CD4-positive, alpha-beta T cell (primary cell): ENCODE measurements around the gene FAM222B. TPM values are rescaled to one million over a fixed set of nuclear protein-coding genes. Genes with fewer than 3 reads are reported as not detected.
A peak's percentile ranks its signal among the peaks of the same experiment; 100 is the strongest.

Source experiments
- ATAC-seq: fragments of 200-7000 bp; cut with Tn5 transposase; one replicate; pipeline ENCODE4 v1.10.0; 2022; ENCODE audit warnings: mild to moderate bottlenecking; ENCODE audit not compliant: poor library complexity
- CTCF ChIA-PET: fragments of 350-600 bp; sonication (Branson Sonifier 250); formaldehyde crosslinking; loops from one replicate; lab custom pipeline; 2021; ENCODE audit warnings: antibody characterized with exemption, inconsistent platforms; lab: Charles Lee
- POLR2A ChIA-PET: fragments of 350-600 bp; sonication (Branson Sonifier 250); formaldehyde crosslinking; loops from one replicate; lab custom pipeline; 2021; ENCODE audit warnings: antibody characterized with exemption, inconsistent platforms; lab: Charles Lee
- DNase-seq, 14 experiments: peaks; one replicate each; pipeline ENCODE4 v3.0.0-alpha.2; 2013 to 2020; ENCODE audit warnings: mixed read lengths in 2 of 14
- H3K27ac ChIP-seq, 2 donors: one replicate each; pipeline versions ENCODE4 v1.5.1 to v1.7.0; 2013; ENCODE audit warnings: low read length in 2 of 2, low read depth in 1 of 2, mild to moderate bottlenecking in 1 of 2
- H3K27me3 ChIP-seq, 2 experiments: 1 replicate in 1 of 2; 2 replicates in 1 of 2; pipeline versions ENCODE4 v1.6.1 to v1.7.0; 2013; ENCODE audit warnings: low read length in 2 of 2, control low read depth in 1 of 2, mild to moderate bottlenecking in 1 of 2, moderate library complexity in 1 of 2; ENCODE audit not compliant: insufficient read depth in 2 of 2, control insufficient read depth in 1 of 2
- H3K36me3 ChIP-seq: one replicate; pipeline ENCODE4 v1.6.1; 2013; ENCODE audit warnings: low read length, control low read depth; ENCODE audit not compliant: insufficient read depth
- H3K4me1 ChIP-seq: one replicate; pipeline ENCODE4 v1.6.1; 2013; ENCODE audit warnings: low read length, control low read depth; ENCODE audit not compliant: insufficient read depth
- H3K4me3 ChIP-seq: one replicate; pipeline ENCODE4 v1.5.1; 2013; ENCODE audit warnings: mild to moderate bottlenecking, low read length, moderate library complexity
- H3K9me3 ChIP-seq, 2 experiments: 1 replicate in 1 of 2; 2 replicates in 1 of 2; pipeline versions ENCODE4 v1.6.1 to v1.7.0; 2013; ENCODE audit warnings: low read length in 2 of 2, mild to moderate bottlenecking in 2 of 2, control low read depth in 1 of 2, moderate library complexity in 1 of 2; ENCODE audit not compliant: control insufficient read depth in 1 of 2, insufficient read depth in 1 of 2
- H3K27ac Mint-ChIP-seq: one replicate; pipeline ENCODE4 v1.8.0; 2020; ENCODE audit warnings: mixed read lengths
- H3K27me3 Mint-ChIP-seq: one replicate; pipeline ENCODE4 v1.8.0; 2021; ENCODE audit warnings: mixed read lengths
- H3K36me3 Mint-ChIP-seq: one replicate; pipeline ENCODE4 v1.8.0; 2021; ENCODE audit warnings: low read depth, mixed read lengths
- H3K4me1 Mint-ChIP-seq: one replicate; pipeline ENCODE4 v1.8.0; 2021; ENCODE audit warnings: low read depth, mixed read lengths
- H3K4me3 Mint-ChIP-seq: one replicate; pipeline ENCODE4 v1.8.0; 2020; ENCODE audit warnings: mild to moderate bottlenecking, mixed read lengths
- H3K9me3 Mint-ChIP-seq: one replicate; pipeline ENCODE4 v1.8.0; 2020; ENCODE audit warnings: mixed read lengths
- CTCF ChIP-seq: fragments of 200-600 bp; IDR thresholded peaks from one replicate; pipeline ENCODE4 v1.8.0; 2022; ENCODE audit warnings: antibody characterized with exemption, mild to moderate bottlenecking
- intact Hi-C, 2 experiments: fragments of 100-400 bp; cut with DNase I in 1 of 2; cut with micrococcal nuclease in 1 of 2; formaldehyde crosslinking; loops; one replicate each; pipeline versions ENCODE4 v1.15.1 to v1.9.0; 2023 to 2025; cut with DNase I, micrococcal nuclease
- total RNA-seq, 174 experiments: library from RNA in 2 of 174; stranded (reverse) in 2 of 174; gene quantifications; one replicate each; pipeline ENCODE4 v1.2.3 and lab custom pipeline; 2021 to 2026

The FAM222B gene
- total RNA-seq, 2 experiments from 2014 or later, result 17.3 to 17.5 TPM

- peaks cover 42% of the 10 kb centered on the region for H3K4me1 Mint-ChIP-seq
- Histone ChIP-seq H3K36me3 (no peaks in the 10 kb centered on the region), H3K27ac (peak overlapping the region; percentile 91 to 93), H3K4me3 (peak overlapping the region; percentile 78), H3K27me3 (no peaks in the 10 kb centered on the region), H3K9me3 (no peaks in the 10 kb centered on the region), H3K4me1 (peaks cover 15% of the 10 kb centered on the region)
- ATAC-seq (peak; percentile 73), DNase-seq (peak in 4 of 14 experiments; percentile 43 to 87 (median 66))
- no peaks in the 10 kb centered on the region for H3K9me3 Mint-ChIP-seq
- H3K36me3 Mint-ChIP-seq, result peaks cover 23% of the 10 kb centered on the region
- H3K4me3 Mint-ChIP-seq, result peak overlapping the region; percentile 92
- POLR2A ChIA-PET, result interaction anchor here (0.6 to 2.0 kb wide), 8 partner anchors 10 to 151 kb away, joined by 3 to 14 read pairs (median 6); partner anchors contain the start of genes FAM222B, RPL23A, SDF2 and SUPT6H
- CTCF ChIA-PET, result interaction anchor here (0.6 to 3.0 kb wide), 6 partner anchors 21 to 90 kb away, joined by 3 to 16 read pairs (median 6); partner anchors contain the start of genes DHRS13, FAM222B and TLCD1
- no peaks in the 10 kb centered on the region for H3K27me3 Mint-ChIP-seq
- peak overlapping the region; percentile 90 for H3K27ac Mint-ChIP-seq
- intact Hi-C loops, result loop anchor here (1.0 to 5.0 kb wide), 8 partner anchors 29 to 166 kb away; partner anchors contain the start of genes BLTP2 (in 1 of the 2), DHRS13 (in 1 of the 2), ERAL1 (in 1 of the 2) and FAM222B (in 1 of the 2)
- no peak for TF ChIP-seq CTCF
Observed at GRCh38 chr17:28812748-28813377, 29.7 kb downstream of the FAM222B start.

GRCh38 chr17:28812091-28812747 is 30.4 kb downstream of the FAM222B start:
- ChIA-PET CTCF (interaction anchor here (0.9 to 3.9 kb wide), 5 partner anchors 29 to 91 kb away, joined by 3 to 24 read pairs (median 7); partner anchors contain the start of genes DHRS13 and TLCD1), POLR2A (interaction anchor here (0.6 to 2.0 kb wide), 11 partner anchors 9 to 150 kb away, joined by 3 to 14 read pairs (median 5); partner anchors contain the start of genes FAM222B, PHF12, RPL23A and SDF2)
- Histone ChIP-seq H3K4me1 (peaks cover 15% of the 10 kb centered on the region), H3K27ac (peak overlapping the region; percentile 91 to 93), H3K4me3 (peak overlapping the region; percentile 78), H3K36me3 (no peaks in the 10 kb centered on the region), H3K27me3 (no peaks in the 10 kb centered on the region), H3K9me3 (no peaks in the 10 kb centered on the region)
- Mint-ChIP-seq H3K36me3 (peaks cover 30% of the 10 kb centered on the region), H3K27ac (peak overlapping the region; percentile 90), H3K4me1 (peaks cover 49% of the 10 kb centered on the region), H3K4me3 (peak overlapping the region; percentile 92), H3K27me3 (no peaks in the 10 kb centered on the region), H3K9me3 (no peaks in the 10 kb centered on the region)
- DNase-seq (peak; percentile 91 to 98 (median 95)), ATAC-seq (peak; percentile 95)
- TF ChIP-seq CTCF, result no peak
- intact Hi-C loops, result loop anchor here (1.0 to 5.0 kb wide), 8 partner anchors 30 to 165 kb away; partner anchors contain the start of genes BLTP2 (in 1 of the 2), DHRS13 (in 1 of the 2), ERAL1 (in 1 of the 2) and FAM222B (in 1 of the 2)

- Histone ChIP-seq H3K4me3 (peak overlapping the region; percentile 78), H3K9me3 (no peaks in the 10 kb centered on the region), H3K27me3 (no peaks in the 10 kb centered on the region), H3K27ac (peak overlapping the region; percentile 70 to 91), H3K36me3 (no peaks in the 10 kb centered on the region), H3K4me1 (peaks cover 15% of the 10 kb centered on the region)
- POLR2A ChIA-PET, result interaction anchor here (0.6 to 2.0 kb wide), 10 partner anchors 11 to 150 kb away, joined by 3 to 14 read pairs (median 4); partner anchors contain the start of genes FAM222B, PHF12, RPL23A and SDF2
- ATAC-seq (no peak), DNase-seq (peak in 4 of 14 experiments; percentile 10 to 40 (median 37))
- Mint-ChIP-seq H3K4me1 (peaks cover 48% of the 10 kb centered on the region), H3K9me3 (no peaks in the 10 kb centered on the region), H3K4me3 (peak overlapping the region; percentile 92), H3K27ac (peak overlapping the region; percentile 90), H3K36me3 (peaks cover 31% of the 10 kb centered on the region), H3K27me3 (no peaks in the 10 kb centered on the region)
- CTCF ChIA-PET, result interaction anchor here (0.9 to 3.9 kb wide), 5 partner anchors 29 to 91 kb away, joined by 3 to 24 read pairs (median 7); partner anchors contain the start of genes DHRS13 and TLCD1
- TF ChIP-seq CTCF, result no peak
- intact Hi-C loops, result loop anchor here (1.0 to 5.0 kb wide), 8 partner anchors 31 to 164 kb away; partner anchors contain the start of genes BLTP2 (in 1 of the 2), DHRS13 (in 1 of the 2), ERAL1 (in 1 of the 2) and FAM222B (in 1 of the 2)
Observed at GRCh38 chr17:28811651-28812090, 30.9 kb downstream of the FAM222B start.
